GOT3 (cell line): ENCODE results near the gene DDX39B.
"Not testable (repeated sequence)": the region's sequence is repeated elsewhere in the genome, so short reads cannot be mapped to it uniquely, and the experiment has no call there.

Source experiments
- DNase-seq: peaks from one replicate; lab custom pipeline; 2025; ENCODE audit warnings: mixed read lengths; lab: John Stamatoyannopoulos, UW

The DDX39B gene

GRCh38 chr6:31486065-31486837, 55.6 kb downstream of the DDX39B start:
- DNase-seq, result not testable (repeated sequence)

- DNase-seq, result no peak
Observed at GRCh38 chr6:31485055-31485454, 56.7 kb downstream of the DDX39B start.

GRCh38 chr6:31483392-31483791, 58.4 kb downstream of the DDX39B start:
- DNase-seq, result no peak

GRCh38 chr6:31480574-31480973, 61.2 kb downstream of the DDX39B start:
- no peak for DNase-seq
